ENCODE data around the gene GPHN.

GRCh38 chr14:66900719-66901118 lies 392.8 kb downstream of the GPHN start:
- TF ChIP-seq POLR2A (IDR thresholded peaks at IDR 0.05), result no peak
- no peak for TF ChIP-seq CTCF (IDR thresholded peaks at IDR 0.05)

Data from heart left ventricle (tissue), 13 donors.